ENCODE data around the gene FAM168B. TPM values are rescaled to one million over a fixed set of nuclear protein-coding genes. Genes with fewer than 3 reads are reported as not detected.

The FAM168B gene
- total and polyA plus RNA-seq, 10 of the 15 experiments (the other 5 are each of a cell fraction or from before 2014, with no cell fraction given) = 3.5 to 77.3 (median 45.9) TPM

- no peak overlapping the region for H3K4me2 ChIP-seq (ENCODE audit: control insufficient read depth, insufficient read depth)
- ChIA-PET RAD21 (ENCODE audit: unreplicated experiment) (no interaction called here), POLR2A (no interaction called here), SMC1A (ENCODE audit: uncharacterized antibody, unreplicated experiment) (interaction anchor here (1.0 kb wide), 1 partner anchor 9 kb away, joined by 3 read pairs; no protein-coding TSS in a partner anchor), CTCF (no interaction called here)
- no peaks in the 10 kb centered on the region for H3K4me1 ChIP-seq (ENCODE audit: control insufficient read depth, insufficient read depth, low read length)
- H3K36me3 ChIP-seq (ENCODE audit: control insufficient read depth in 2 of 2, insufficient read depth in 2 of 2, low read length in 1 of 2) = peaks cover 0 to 9% of the 10 kb centered on the region in 2 experiments; a peak in 2 of 4 replicates
- H3K9me3 ChIP-seq (replicated peaks; ENCODE audit: control insufficient read depth, insufficient read depth, low read length) = no peaks in the 10 kb centered on the region
- in situ Hi-C loops (cut with MboI) (no loop called here), intact Hi-C loops (cut with micrococcal nuclease; ENCODE audit: unreplicated experiment) (no loop called here)
- H2AFZ ChIP-seq (ENCODE audit: control insufficient read depth, low read depth, low read length) = no peak overlapping the region
- peaks cover 0 to 2% of the 10 kb centered on the region in 2 experiments; a peak in 1 of 4 replicates for H3K27me3 ChIP-seq (replicated peaks in 1 of 2; ENCODE audit: control insufficient read depth in 2 of 2, insufficient read depth in 2 of 2, low read length in 1 of 2)
- 68% methylated on average over 14 of the region's 14 CpGs for WGBS (ENCODE audit: insufficient coverage, insufficient replicate concordance, low lambda C conversion rate, missing lambda C conversion rate)
- H3K9ac ChIP-seq (ENCODE audit: control insufficient read depth, insufficient read depth, low read length) = no peak overlapping the region
- ATAC-seq (no peak), FAIRE-seq (no peak), DNase-seq (ENCODE audit: low read depth, low spot score) (no peak)
- H4K20me1 ChIP-seq (ENCODE audit: control insufficient read depth, insufficient read depth) = no peaks in the 10 kb centered on the region; the same call in 1 of the 2 replicates
- H3K27ac ChIP-seq (ENCODE audit: control insufficient read depth, insufficient read depth) = no peak overlapping the region
- H3K4me3 ChIP-seq = no peak overlapping the region
- BruUV-seq (replicated peaks) = no TSS peak
- H3K79me2 ChIP-seq (ENCODE audit: control insufficient read depth, insufficient read depth, low read length) = no peaks in the 10 kb centered on the region
- TF ChIP-seq RCOR1 (conservative IDR thresholded peaks at IDR 0.05; ENCODE audit: low read depth, low read length) (no peak), NR2F1 (conservative IDR thresholded peaks at IDR 0.05) (no peak), NR2C1 (IDR thresholded peaks at IDR 0.05) (no peak), SP1 (IDR thresholded peaks at IDR 0.05; ENCODE audit: low read depth, low read length) (no peak), RAD21 (IDR thresholded peaks at IDR 0.05; ENCODE audit: insufficient read depth, low read depth, low read length) (no peak), RUNX3 (IDR thresholded peaks at IDR 0.05; ENCODE audit: low read length) (no peak), MTA2 (IDR thresholded peaks at IDR 0.05; ENCODE audit: low read depth) (no peak), PBX3 (IDR thresholded peaks at IDR 0.05; ENCODE audit: insufficient replicate concordance, low read depth, low read length) (no peak), RELB (IDR thresholded peaks at IDR 0.05; ENCODE audit: low read depth) (no peak), CBX5 (IDR thresholded peaks at IDR 0.05; ENCODE audit: low read depth) (no peak), ATF7 (IDR thresholded peaks at IDR 0.05; ENCODE audit: low read depth) (no peak), KAT2A (conservative IDR thresholded peaks at IDR 0.05; ENCODE audit: control insufficient read depth, low read depth, low read length) (no peak), MEF2B (IDR thresholded peaks at IDR 0.05; ENCODE audit: partially characterized antibody, poor library complexity, severe bottlenecking) (no peak), EED (IDR thresholded peaks at IDR 0.05; ENCODE audit: low read depth) (no peak), RAD51 (IDR thresholded peaks at IDR 0.05) (no peak)
- TF ChIP-seq, protein P1, sequence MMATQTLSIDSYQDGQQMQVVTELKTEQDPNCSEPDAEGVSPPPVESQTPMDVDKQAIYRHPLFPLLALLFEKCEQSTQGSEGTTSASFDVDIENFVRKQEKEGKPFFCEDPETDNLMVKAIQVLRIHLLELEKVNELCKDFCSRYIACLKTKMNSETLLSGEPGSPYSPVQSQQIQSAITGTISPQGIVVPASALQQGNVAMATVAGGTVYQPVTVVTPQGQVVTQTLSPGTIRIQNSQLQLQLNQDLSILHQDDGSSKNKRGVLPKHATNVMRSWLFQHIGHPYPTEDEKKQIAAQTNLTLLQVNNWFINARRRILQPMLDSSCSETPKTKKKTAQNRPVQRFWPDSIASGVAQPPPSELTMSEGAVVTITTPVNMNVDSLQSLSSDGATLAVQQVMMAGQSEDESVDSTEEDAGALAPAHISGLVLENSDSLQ (IDR thresholded peaks at IDR 0.05) = no peak
Observed at GRCh38 chr2:131041402-131042147, 51.7 kb downstream of the FAM168B start.
